Stomach (tissue), 9 donors: Measurements from ENCODE around the gene SLC49A4. TPM values are rescaled to one million over a fixed set of nuclear protein-coding genes. Genes with fewer than 3 reads are reported as not detected.

Experiments
- DNase-seq, 2 donors: peaks; one replicate each; pipeline versions ENCODE4 v3.0.0 to v3.0.0-alpha.2; 2013 to 2019
- H3K27ac ChIP-seq, 5 donors: fragments of 200-600 bp in 4 of 5; sonication (generic) in 4 of 5; one replicate each; pipeline ENCODE4 v1.5.1; 2013 to 2019; ENCODE audit warnings: mild to moderate bottlenecking in 1 of 5, moderate library complexity in 1 of 5
- H3K27me3 ChIP-seq, 3 donors: fragments of 200-600 bp; sonication (generic); one replicate each; pipeline ENCODE4 v1.5.1; 2017 to 2019; ENCODE audit warnings: mixed run types in 1 of 3
- H3K36me3 ChIP-seq, 4 donors: fragments of 200-600 bp; sonication (generic); 1 replicate in 3 of 4; 2 replicates in 1 of 4; pipeline ENCODE4 v1.5.1; 2016 to 2019
- H3K4me1 ChIP-seq, 4 donors: fragments of 200-600 bp; sonication (generic); one replicate each; pipeline ENCODE4 v1.5.1; 2016 to 2019
- H3K4me3 ChIP-seq, 4 donors: fragments of 200-600 bp; sonication (generic) in 3 of 4; one replicate each; pipeline ENCODE4 v1.5.1; 2016 to 2019; ENCODE audit warnings: mild to moderate bottlenecking in 1 of 4
- H3K9me3 ChIP-seq, 4 donors: fragments of 200-600 bp; sonication (generic); one replicate each; pipeline ENCODE4 v1.5.1; 2016 to 2019
- EP300 ChIP-seq: sonication (generic); formaldehyde crosslinking; IDR thresholded peaks from one replicate; pipeline ENCODE4 v1.6.1; 2017; ENCODE audit warnings: antibody characterized with exemption
- POLR2A ChIP-seq, 4 donors: fragments of 450-650 bp; IDR thresholded peaks; one replicate each; pipeline ENCODE4 v1.6.1; 2016; ENCODE audit warnings: antibody characterized with exemption in 4 of 4, control low read depth in 2 of 4, mild to moderate bottlenecking in 1 of 4, moderate library complexity in 1 of 4
- POLR2AphosphoS5 ChIP-seq, 3 donors: sonication (generic); formaldehyde crosslinking; IDR thresholded peaks; one replicate each; pipeline ENCODE4 v1.6.1; 2016; ENCODE audit warnings: antibody characterized with exemption in 3 of 3
- WGBS, 5 donors: extraction: QIAGEN DNeasy Blood & Tissue Kit in 3 of 5; methylation state at CpG; one replicate each; pipeline versions ENCODE4 v1.1.5 to v1.1.7; 2013 to 2018; 5-methylcytosine and 5-hydroxymethylcytosine counted together
- intact Hi-C: fragments of 100-400 bp; cut with DNase I; formaldehyde crosslinking; loops from one replicate; pipeline ENCODE4 v1.15.1; 2023; ENCODE audit warnings: low total_unique reads
- polyA plus RNA-seq, 3 donors: library from polyadenylated mRNA; stranded (reverse); fragments of 200-250 nt; gene quantifications; one replicate each; pipeline ENCODE4 v1.2.3, GENCODE V29; 2013
- total RNA-seq, 5 donors: library from RNA; depleted of rRNA; stranded (reverse); fragments of >200 nt; gene quantifications; one replicate each; pipeline versions ENCODE4 v1.1.0 to v1.2.3, GENCODE V29; 2014 to 2016
- TF ChIP-seq, protein P1 (sequence below), 7 experiments: fragments of 450-650 bp in 4 of 7; fragments of 200-600 bp in 3 of 7; sonication (generic) in 3 of 7; IDR thresholded peaks; one replicate each; pipeline ENCODE4 v1.5.1; 2016 to 2019; ENCODE audit warnings: antibody characterized with exemption in 7 of 7, control low read depth in 2 of 7, mild to moderate bottlenecking in 1 of 7
- donor health status: healthy with polysubstance abuse.
- donor health status: Bipolar disorder and iron deficiency.
- donor health status: healthy.

SLC49A4 gene
- total and polyA plus RNA-seq, 8 donors, result 0.31 to 28.8 (median 3.6) TPM

DNA sequence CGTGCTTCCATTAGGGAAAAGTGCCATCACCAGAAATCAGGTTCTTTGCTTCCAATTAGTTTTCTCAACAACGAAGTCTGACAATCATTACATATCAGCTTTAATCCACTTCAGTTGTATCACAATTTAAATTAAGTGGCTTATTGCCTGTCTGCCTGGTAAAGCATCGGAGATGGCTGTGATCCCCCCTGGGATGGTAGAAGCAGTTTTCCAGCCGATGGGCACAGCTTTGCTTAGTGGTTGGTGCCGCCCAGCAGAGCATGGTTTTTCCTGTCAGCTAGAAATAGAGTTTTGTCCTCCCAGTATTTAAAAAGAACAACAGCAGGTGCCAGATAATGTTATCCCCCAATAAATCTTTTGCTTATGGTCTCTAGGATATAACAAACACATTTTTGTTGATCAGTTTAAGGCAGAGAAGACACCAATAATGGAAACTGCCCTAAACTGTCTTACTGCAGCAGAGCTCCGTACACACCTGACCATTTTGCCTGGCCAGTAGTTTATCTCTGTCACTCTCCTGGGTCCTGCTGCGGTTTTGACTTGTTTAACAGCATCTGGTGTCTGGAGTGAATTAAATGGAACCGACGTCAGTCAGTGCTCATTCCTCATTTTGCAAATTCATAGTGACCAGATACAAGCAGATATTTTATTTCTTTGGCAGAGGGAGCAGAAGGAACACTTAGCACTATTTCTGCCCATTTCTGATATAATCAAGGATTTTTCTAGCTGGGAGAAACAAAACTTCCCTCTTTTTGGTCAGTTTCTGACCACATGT, 79.1 kb downstream of the SLC49A4 start:
- H3K4me1 ChIP-seq, result no peaks in the 10 kb centered on the region
- H3K36me3 ChIP-seq, result peaks cover 0 to 25% (median 23%) of the 10 kb centered on the region in 4 donors
- H3K27me3 ChIP-seq, result no peaks in the 10 kb centered on the region
- no peak overlapping the region for H3K27ac ChIP-seq
- H3K4me3 ChIP-seq, result no peak overlapping the region
- intact Hi-C loops, result no loop called here
- TF ChIP-seq POLR2A (IDR thresholded peaks at IDR 0.05) (no peak), EP300 (no peak)
- DNase-seq, result no peak
- 90 to 96% (median 95%) methylated on average over 9 of the region's 9 CpGs for WGBS, 5 donors
- H3K9me3 ChIP-seq, result no peaks in the 10 kb centered on the region

DNA sequence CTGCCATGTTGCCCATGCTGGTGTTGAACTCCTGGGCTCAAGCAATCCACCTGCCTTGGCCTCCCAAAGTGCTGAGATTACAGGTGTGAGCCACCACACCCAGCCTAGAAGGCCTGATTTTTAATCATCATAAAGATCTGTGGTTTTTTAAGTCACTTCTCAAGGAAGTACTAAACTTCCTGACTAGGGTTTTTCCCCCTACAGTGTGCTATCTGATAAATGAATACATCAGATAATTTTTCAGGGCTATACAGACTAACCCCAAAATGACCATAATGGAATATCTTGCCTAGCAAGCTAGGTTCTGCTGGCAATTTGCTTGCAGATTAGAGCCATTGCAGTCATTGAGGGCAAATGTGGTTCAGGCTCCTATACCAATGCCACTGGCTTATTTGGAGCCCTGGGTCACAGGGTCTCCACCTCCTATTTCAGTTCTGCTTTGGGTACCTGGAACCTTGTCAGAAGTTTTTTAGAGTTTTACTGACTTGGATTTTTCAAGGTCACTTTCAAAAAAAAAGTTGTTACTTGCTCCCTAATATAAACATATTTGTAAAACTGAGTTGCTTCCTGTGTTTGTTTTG, 80.8 kb downstream of the SLC49A4 start:
- DNase-seq, result no peak
- Histone ChIP-seq H3K4me3 (no peak overlapping the region), H3K36me3 (peaks cover 0 to 39% (median 35%) of the 10 kb centered on the region in 4 donors), H3K27ac (no peak overlapping the region), H3K9me3 (no peaks in the 10 kb centered on the region), H3K4me1 (no peaks in the 10 kb centered on the region), H3K27me3 (no peaks in the 10 kb centered on the region)
- intact Hi-C loops, result no loop called here
- TF ChIP-seq POLR2A (IDR thresholded peaks at IDR 0.05), result no peak
- no peak for TF ChIP-seq EP300
- TF ChIP-seq POLR2AphosphoS5 (IDR thresholded peaks at IDR 0.05), result no peak
- TF ChIP-seq, protein P1, sequence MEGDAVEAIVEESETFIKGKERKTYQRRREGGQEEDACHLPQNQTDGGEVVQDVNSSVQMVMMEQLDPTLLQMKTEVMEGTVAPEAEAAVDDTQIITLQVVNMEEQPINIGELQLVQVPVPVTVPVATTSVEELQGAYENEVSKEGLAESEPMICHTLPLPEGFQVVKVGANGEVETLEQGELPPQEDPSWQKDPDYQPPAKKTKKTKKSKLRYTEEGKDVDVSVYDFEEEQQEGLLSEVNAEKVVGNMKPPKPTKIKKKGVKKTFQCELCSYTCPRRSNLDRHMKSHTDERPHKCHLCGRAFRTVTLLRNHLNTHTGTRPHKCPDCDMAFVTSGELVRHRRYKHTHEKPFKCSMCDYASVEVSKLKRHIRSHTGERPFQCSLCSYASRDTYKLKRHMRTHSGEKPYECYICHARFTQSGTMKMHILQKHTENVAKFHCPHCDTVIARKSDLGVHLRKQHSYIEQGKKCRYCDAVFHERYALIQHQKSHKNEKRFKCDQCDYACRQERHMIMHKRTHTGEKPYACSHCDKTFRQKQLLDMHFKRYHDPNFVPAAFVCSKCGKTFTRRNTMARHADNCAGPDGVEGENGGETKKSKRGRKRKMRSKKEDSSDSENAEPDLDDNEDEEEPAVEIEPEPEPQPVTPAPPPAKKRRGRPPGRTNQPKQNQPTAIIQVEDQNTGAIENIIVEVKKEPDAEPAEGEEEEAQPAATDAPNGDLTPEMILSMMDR (IDR thresholded peaks at IDR 0.05), result no peak

DNA sequence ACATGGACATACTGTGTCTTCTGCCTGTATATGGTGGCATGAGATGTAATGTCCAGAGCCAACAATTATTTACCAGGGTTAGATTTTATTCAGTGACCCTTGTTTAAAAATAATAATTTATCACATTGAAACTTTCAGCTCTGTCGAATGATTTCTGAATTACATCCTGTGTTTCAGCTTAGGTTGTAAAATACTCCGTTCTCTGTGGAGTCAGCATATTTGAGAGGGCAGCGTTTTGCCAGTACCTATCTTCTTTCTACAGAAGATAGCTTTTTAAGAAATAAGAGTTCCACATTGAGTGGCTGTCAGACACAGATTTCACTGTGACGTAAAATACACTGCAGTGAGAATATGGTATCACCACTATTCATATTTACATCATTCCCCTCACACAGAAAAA, 85.3 kb downstream of the SLC49A4 start:
- Histone ChIP-seq H3K27me3 (no peaks in the 10 kb centered on the region), H3K27ac (no peak overlapping the region), H3K4me3 (no peak overlapping the region), H3K36me3 (peaks cover 0 to 29% (median 21%) of the 10 kb centered on the region in 4 donors), H3K4me1 (no peaks in the 10 kb centered on the region), H3K9me3 (no peaks in the 10 kb centered on the region)
- no peak for DNase-seq
- intact Hi-C loops, result no loop called here
- TF ChIP-seq EP300 (no peak), POLR2AphosphoS5 (IDR thresholded peaks at IDR 0.05) (no peak)
- TF ChIP-seq, protein P1 (IDR thresholded peaks at IDR 0.05), result no peak
- WGBS, 5 donors, result 86 to 91% (median 89%) methylated on average over 4 of the region's 4 CpGs

DNA sequence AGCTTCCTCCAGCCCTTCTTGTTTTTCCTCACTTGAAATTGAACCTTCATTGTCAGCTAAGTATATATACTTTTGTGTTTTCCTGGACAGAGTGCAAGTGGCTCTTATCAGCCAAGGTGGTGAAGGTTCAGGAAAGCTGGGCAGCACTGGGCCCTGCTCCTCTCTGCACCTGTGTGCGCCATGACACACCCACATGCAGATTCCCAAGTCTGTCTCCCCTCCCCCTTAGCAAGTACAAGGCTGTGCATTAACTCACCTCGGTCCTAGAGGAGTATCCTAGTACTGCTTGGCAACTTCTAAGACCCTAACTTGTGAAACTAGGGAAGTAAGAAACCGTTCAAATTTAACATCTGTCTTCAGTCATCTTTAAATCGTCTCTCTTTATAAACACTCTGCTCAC, 85.8 kb downstream of the SLC49A4 start:
- 37 to 50% (median 42%) methylated on average over 4 of the region's 4 CpGs for WGBS, 5 donors
- H3K27ac ChIP-seq, result no peak overlapping the region
- intact Hi-C loops, result no loop called here
- peak in 1 of 2 donors; percentile 62 for DNase-seq
- peaks cover 0 to 31% (median 23%) of the 10 kb centered on the region in 4 donors for H3K36me3 ChIP-seq
- H3K9me3 ChIP-seq, result no peaks in the 10 kb centered on the region
- TF ChIP-seq POLR2A (IDR thresholded peaks at IDR 0.05) (no peak), POLR2AphosphoS5 (IDR thresholded peaks at IDR 0.05) (no peak), EP300 (no peak)
- TF ChIP-seq, protein P1 (IDR thresholded peaks at IDR 0.05), result no peak
- no peaks in the 10 kb centered on the region for H3K27me3 ChIP-seq
- no peaks in the 10 kb centered on the region for H3K4me1 ChIP-seq
- no peak overlapping the region for H3K4me3 ChIP-seq
